IMR-90 (cell line): ENCODE data around the gene KAZN. TPM values are rescaled to one million over a fixed set of nuclear protein-coding genes. Genes with fewer than 3 reads are reported as not detected.

Experiments used
- ATAC-seq: fragments of 200-7000 bp; cut with Tn5 transposase; 2 replicates; pipeline ENCODE4 v1.9.1; 2020; ENCODE audit warnings: low read depth, mild to moderate bottlenecking, moderate library complexity
- BruUV-seq: library from RNA; stranded (reverse); fragments of 400-500 nt; replicated peaks from 2 replicates; lab custom pipeline; 2021; lab: Mats Ljungman, UMichigan
- CTCF ChIA-PET: fragments of 300-600 bp; formaldehyde crosslinking; extraction: SDS; loops from one replicate; lab custom pipeline; 2021; ENCODE audit warnings: antibody characterized with exemption; lab: Yijun Ruan, JAX
- POLR2A ChIA-PET: fragments of 300-600 bp; sonication (Branson Sonifier 250); formaldehyde crosslinking; loops from one replicate; lab custom pipeline; 2022; ENCODE audit warnings: antibody characterized with exemption; ENCODE audit not compliant: unreplicated experiment; lab: Charles Lee
- DNase-seq: peaks from one replicate; pipeline ENCODE4 v3.0.0; 2013
- H2AFZ ChIP-seq: replicated peaks from 2 replicates; pipeline ENCODE3; 2013; ENCODE audit warnings: low read length, mild to moderate bottlenecking; ENCODE audit not compliant: poor library complexity
- H2AK5ac ChIP-seq: 2 replicates; pipeline ENCODE4 v1.6.1; 2013; ENCODE audit warnings: low read depth, low read length, inconsistent platforms
- H2AK9ac ChIP-seq: replicated peaks from 2 replicates; pipeline ENCODE3; 2013; ENCODE audit warnings: mild to moderate bottlenecking, low read depth, low read length, moderate library complexity; ENCODE audit not compliant: poor library complexity
- H2BK120ac ChIP-seq: 2 replicates; pipeline ENCODE4 v1.6.1; 2013; ENCODE audit warnings: low read depth, low read length, inconsistent platforms
- H2BK15ac ChIP-seq: 3 replicates; pipeline ENCODE4 v1.6.1; 2013; ENCODE audit warnings: low read depth, low read length, inconsistent platforms
- H2BK20ac ChIP-seq: 2 replicates; pipeline ENCODE4 v1.6.1; 2013; ENCODE audit warnings: low read depth, mild to moderate bottlenecking, inconsistent platforms, low read length, moderate library complexity
- H2BK5ac ChIP-seq: 2 replicates; pipeline ENCODE4 v1.6.1; 2013; ENCODE audit warnings: mild to moderate bottlenecking, low read depth, low read length, inconsistent platforms; ENCODE audit not compliant: poor library complexity, severe bottlenecking
- H3K14ac ChIP-seq: replicated peaks from 2 replicates; pipeline ENCODE4 v1.6.1; 2013; ENCODE audit warnings: low read depth, low read length, inconsistent platforms
- H3K18ac ChIP-seq: 2 replicates; pipeline ENCODE4 v1.6.1; 2013; ENCODE audit warnings: low read depth, low read length, control low read depth
- H3K23ac ChIP-seq: 2 replicates; pipeline ENCODE4 v1.6.1; 2013; ENCODE audit warnings: low read depth, low read length, inconsistent platforms
- H3K27ac ChIP-seq: 2 replicates; pipeline ENCODE4 v1.5.1; 2013; ENCODE audit warnings: mild to moderate bottlenecking, control low read depth, low read length; ENCODE audit not compliant: insufficient read depth
- H3K27me3 ChIP-seq: 2 replicates; pipeline ENCODE4 v1.6.1; 2013; ENCODE audit warnings: low read length; ENCODE audit not compliant: control insufficient read depth, insufficient read depth
- H3K36me3 ChIP-seq: 2 replicates; pipeline ENCODE4 v1.6.1; 2013; ENCODE audit warnings: low read length, mixed read lengths; ENCODE audit not compliant: control insufficient read depth, insufficient read depth
- H3K4ac ChIP-seq: 2 replicates; pipeline ENCODE4 v1.6.1; 2013; ENCODE audit warnings: low read depth, low read length, inconsistent platforms
- H3K4me1 ChIP-seq: 2 replicates; pipeline ENCODE4 v1.6.1; 2013; ENCODE audit warnings: low read length, mixed read lengths; ENCODE audit not compliant: control insufficient read depth, insufficient read depth
- H3K4me2 ChIP-seq: 2 replicates; pipeline ENCODE4 v1.6.1; 2013; ENCODE audit warnings: low read depth, mild to moderate bottlenecking, control low read depth, low read length, moderate library complexity
- H3K4me3 ChIP-seq: 2 replicates; pipeline ENCODE4 v1.5.1; 2013; ENCODE audit warnings: low read depth, mild to moderate bottlenecking, control low read depth, low read length, moderate library complexity; ENCODE audit not compliant: insufficient read depth
- H3K56ac ChIP-seq: 2 replicates; pipeline ENCODE4 v1.6.1; 2013; ENCODE audit warnings: low read length, inconsistent platforms; ENCODE audit not compliant: insufficient read depth; ENCODE audit errors: extremely low read depth
- H3K79me1 ChIP-seq, 2 experiments: 2 replicates each; pipeline ENCODE4 v1.6.1; 2013; ENCODE audit warnings: low read length in 2 of 2, inconsistent platforms in 1 of 2, low read depth in 1 of 2
- H3K9ac ChIP-seq: 2 replicates; pipeline ENCODE4 v1.6.1; 2013; ENCODE audit warnings: low read depth, low read length, control low read depth
- H3K9me1 ChIP-seq: 2 replicates; pipeline ENCODE4 v1.6.1; 2013; ENCODE audit warnings: low read length, inconsistent platforms; ENCODE audit not compliant: insufficient read depth
- H3K9me3 ChIP-seq: 2 replicates; pipeline ENCODE4 v1.6.1; 2013; ENCODE audit warnings: low read length; ENCODE audit not compliant: control insufficient read depth, insufficient read depth
- H4K20me1 ChIP-seq: 2 replicates; pipeline ENCODE4 v1.6.1; 2013; ENCODE audit warnings: low read length, inconsistent platforms; ENCODE audit not compliant: insufficient read depth
- H4K5ac ChIP-seq: 2 replicates; pipeline ENCODE4 v1.6.1; 2013; ENCODE audit warnings: mild to moderate bottlenecking, low read depth, low read length, control low read depth
- H4K8ac ChIP-seq, 2 experiments: 2 replicates each; pipeline ENCODE4 v1.6.1; 2013; ENCODE audit warnings: low read depth in 2 of 2, low read length in 2 of 2, control low read depth in 1 of 2, inconsistent platforms in 1 of 2
- H4K91ac ChIP-seq: 2 replicates; pipeline ENCODE4 v1.6.1; 2013; ENCODE audit warnings: low read depth, low read length, inconsistent platforms; ENCODE audit not compliant: insufficient read depth
- BHLHE40 ChIP-seq: fragments of 150-350 bp; IDR thresholded peaks from 2 replicates; pipeline ENCODE4 v1.6.1; 2016; ENCODE audit warnings: mild to moderate bottlenecking, low read depth, low read length
- CEBPB ChIP-seq: IDR thresholded peaks from 2 replicates; pipeline ENCODE4 v1.6.1; 2012; ENCODE audit warnings: low read depth, low read length, improper control_type of control experiment
- CHD1 ChIP-seq: IDR thresholded peaks from 2 replicates; pipeline ENCODE4 v1.6.1; 2012; ENCODE audit warnings: low read depth, low read length, improper control_type of control experiment
- FOS ChIP-seq: fragments of 150-350 bp; IDR thresholded peaks from 2 replicates; pipeline ENCODE4 v1.6.1; 2016; ENCODE audit warnings: low read depth, low read length
- MAZ ChIP-seq: IDR thresholded peaks from 2 replicates; pipeline ENCODE4 v1.6.1; 2012; ENCODE audit warnings: low read depth, mild to moderate bottlenecking, low read length, improper control_type of control experiment, moderate library complexity, borderline replicate concordance
- MXI1 ChIP-seq: IDR thresholded peaks from 2 replicates; pipeline ENCODE4 v1.6.1; 2012; ENCODE audit warnings: low read depth, mild to moderate bottlenecking, low read length, moderate library complexity, borderline replicate concordance
- POLR2A ChIP-seq: IDR thresholded peaks from 2 replicates; pipeline ENCODE4 v1.6.1; 2012; ENCODE audit warnings: mild to moderate bottlenecking, low read depth, low read length
- RAD21 ChIP-seq: IDR thresholded peaks from 2 replicates; pipeline ENCODE4 v1.6.1; 2012; ENCODE audit warnings: low read length, improper control_type of control experiment
- RCOR1 ChIP-seq: IDR thresholded peaks from 2 replicates; pipeline ENCODE4 v1.6.1; 2012; ENCODE audit warnings: mild to moderate bottlenecking, low read length, improper control_type of control experiment; ENCODE audit not compliant: insufficient replicate concordance
- RFX5 ChIP-seq: IDR thresholded peaks from 2 replicates; pipeline ENCODE4 v1.8.0; 2012; ENCODE audit warnings: low read depth, mild to moderate bottlenecking, low read length, moderate library complexity
- SMC3 ChIP-seq: fragments of 150-350 bp; IDR thresholded peaks from 2 replicates; pipeline ENCODE4 v1.6.1; 2016; ENCODE audit warnings: low read depth, mild to moderate bottlenecking, antibody characterized with exemption, low read length, moderate library complexity
- WGBS, 2 experiments: methylation state at CpG; one replicate each; pipeline versions ENCODE4 v1.1.5 to v1.1.7; 2013; ENCODE audit warnings: missing lambda C conversion rate in 2 of 2; ENCODE audit not compliant: insufficient read length in 1 of 2; ENCODE audit errors: extremely low coverage in 2 of 2; 5-methylcytosine and 5-hydroxymethylcytosine counted together
- dilution Hi-C: fragments of 300-500 bp; cut with HindIII; formaldehyde crosslinking; loops from one replicate; pipeline ENCODE4 v1.14.3; 2018; ENCODE audit warnings: low sequenced_read_pairs; ENCODE audit not compliant: unreplicated experiment
- in situ Hi-C: fragments of 300-500 bp; cut with MboI; formaldehyde crosslinking; loops from 3 replicates; pipeline ENCODE4 v1.14.3; 2019; ENCODE audit warnings: low sequenced_read_pairs, inconsistent platforms, mixed read lengths
- intact Hi-C: fragments of 100-400 bp; cut with micrococcal nuclease; formaldehyde crosslinking; loops from 2 replicates; pipeline ENCODE4 v1.10.0; 2022
- polyA plus RNA-seq, 3 experiments: library from polyadenylated mRNA; depleted of rRNA; stranded (reverse); fragments of >200 nt; gene quantifications; 2 replicates each; pipeline ENCODE4 v1.2.3, GENCODE V29; 2012; ENCODE audit warnings: low replicate concordance in 1 of 3
- total RNA-seq: library from RNA; depleted of rRNA; stranded (reverse); fragments of >200 nt; gene quantifications from 2 replicates; pipeline ENCODE4 v1.2.3, GENCODE V29; 2012
- TF ChIP-seq, protein P1 (sequence below): fragments of 150-350 bp; IDR thresholded peaks from 2 replicates; pipeline ENCODE4 v1.6.1; 2016; ENCODE audit warnings: low read depth, mild to moderate bottlenecking, low read length, moderate library complexity, borderline replicate concordance

Gene KAZN
- total and polyA plus RNA-seq, 2 of the 4 experiments (the other 2 are of a cell fraction), result 5.2 to 10.5 TPM

DNA sequence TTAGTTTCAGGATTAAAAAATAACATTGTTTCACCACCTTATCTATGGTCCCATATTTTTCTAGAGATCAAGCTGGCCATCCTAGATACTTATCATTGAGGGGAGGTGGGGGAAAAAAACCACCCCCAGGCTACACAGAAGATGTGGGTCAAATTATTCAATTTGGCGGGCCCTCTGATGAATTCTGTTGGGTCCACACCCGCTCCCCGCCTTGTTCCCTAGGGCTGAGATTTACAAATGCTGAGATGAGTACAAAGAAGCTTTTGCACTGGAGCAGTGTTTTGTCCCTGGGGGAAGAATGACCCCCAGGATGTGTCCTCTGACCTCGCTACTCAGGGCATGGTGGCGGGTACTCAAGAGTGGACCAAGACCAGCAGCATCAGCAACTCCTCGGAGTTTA, 308.2 kb downstream of the KAZN start:
- H3K36me3 ChIP-seq, result no peaks in the 10 kb centered on the region
- no peak for TF ChIP-seq MAZ
- no peak for TF ChIP-seq RFX5
- no peak for TF ChIP-seq BHLHE40
- TF ChIP-seq RCOR1, result no peak
- TF ChIP-seq FOS, result no peak
- TF ChIP-seq, protein P1, sequence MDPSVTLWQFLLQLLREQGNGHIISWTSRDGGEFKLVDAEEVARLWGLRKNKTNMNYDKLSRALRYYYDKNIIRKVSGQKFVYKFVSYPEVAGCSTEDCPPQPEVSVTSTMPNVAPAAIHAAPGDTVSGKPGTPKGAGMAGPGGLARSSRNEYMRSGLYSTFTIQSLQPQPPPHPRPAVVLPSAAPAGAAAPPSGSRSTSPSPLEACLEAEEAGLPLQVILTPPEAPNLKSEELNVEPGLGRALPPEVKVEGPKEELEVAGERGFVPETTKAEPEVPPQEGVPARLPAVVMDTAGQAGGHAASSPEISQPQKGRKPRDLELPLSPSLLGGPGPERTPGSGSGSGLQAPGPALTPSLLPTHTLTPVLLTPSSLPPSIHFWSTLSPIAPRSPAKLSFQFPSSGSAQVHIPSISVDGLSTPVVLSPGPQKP, result no peak
- no peak for TF ChIP-seq CEBPB
- no peak for TF ChIP-seq CHD1
- TF ChIP-seq RAD21, result no peak
- TF ChIP-seq SMC3, result no peak
- TF ChIP-seq MXI1, result no peak
- TF ChIP-seq POLR2A, result no peak

More for the DNA sequence above, 308.2 kb downstream of the KAZN start:
- dilution Hi-C loops, result no loop called here
- H3K4me3 ChIP-seq, result no peak overlapping the region
- in situ Hi-C loops, result no loop called here
- H3K9me1 ChIP-seq, result no peaks in the 10 kb centered on the region
- no peak overlapping the region for H3K23ac ChIP-seq
- no peak overlapping the region for H2BK15ac ChIP-seq
- no peak overlapping the region for H2AFZ ChIP-seq
- CTCF ChIA-PET, result no interaction called here
- POLR2A ChIA-PET, result no interaction called here
- intact Hi-C loops, result no loop called here
- DNase-seq, result no peak
- no peaks in the 10 kb centered on the region for H3K9me3 ChIP-seq
- H4K91ac ChIP-seq, result no peak overlapping the region
- peaks cover 2% of the 10 kb centered on the region; the same call in 1 of the 2 replicates for H3K4me1 ChIP-seq
- no peak overlapping the region for H3K27ac ChIP-seq
- no peak overlapping the region for H3K4me2 ChIP-seq
- no peak for ATAC-seq
- no peaks in the 10 kb centered on the region for H3K79me1 ChIP-seq
- H3K27me3 ChIP-seq, result 0 out of 2 replicates have a peak, but pooled peaks cover 1% of the 10 kb centered on the region
- WGBS, 2 experiments, result 67% methylated on average over 1 of the region's 6 CpGs; no CpG with 5 or more reads in 1 of the 2 experiments
- no peak overlapping the region for H3K9ac ChIP-seq
- H2AK5ac ChIP-seq, result no peak overlapping the region
- no peak overlapping the region for H4K5ac ChIP-seq
- no peak overlapping the region for H2BK120ac ChIP-seq
- no peak overlapping the region for H4K8ac ChIP-seq
- H2BK5ac ChIP-seq, result no peak overlapping the region
- no peak overlapping the region for H3K4ac ChIP-seq
- no peak overlapping the region for H3K56ac ChIP-seq
- H4K20me1 ChIP-seq, result no peaks in the 10 kb centered on the region
- no TSS peak for BruUV-seq
- no peak overlapping the region for H3K14ac ChIP-seq
- H2BK20ac ChIP-seq, result no peak overlapping the region
- H3K18ac ChIP-seq, result no peak overlapping the region
- H2AK9ac ChIP-seq, result no peak overlapping the region
